Tibial nerve (tissue), 4 donors: ENCODE data around the gene PLP2. TPM values are rescaled to one million over a fixed set of nuclear protein-coding genes. Genes with fewer than 3 reads are reported as not detected.

ENCODE experiments used
- DNase-seq, 2 donors: peaks; one replicate each; pipeline ENCODE4 v3.0.0-alpha.2; 2019; ENCODE audit warnings: low spot score in 2 of 2
- H3K27ac ChIP-seq, 4 donors: fragments of 200-600 bp; sonication (generic) in 3 of 4; one replicate each; pipeline ENCODE4 v1.5.1; 2017 to 2019; ENCODE audit warnings: mild to moderate bottlenecking in 1 of 4
- H3K27me3 ChIP-seq, 2 donors: fragments of 200-600 bp; sonication (generic) in 1 of 2; one replicate each; pipeline versions ENCODE4 v1.5.1 to v1.6.0; 2017 to 2019
- H3K36me3 ChIP-seq, 3 donors: fragments of 200-600 bp; sonication (generic); one replicate each; pipeline ENCODE4 v1.5.1; 2018 to 2019
- H3K4me1 ChIP-seq, 4 donors: fragments of 200-600 bp; sonication (generic) in 3 of 4; one replicate each; pipeline ENCODE4 v1.5.1; 2017 to 2019
- H3K4me3 ChIP-seq, 4 donors: fragments of 200-600 bp; sonication (generic) in 3 of 4; one replicate each; pipeline ENCODE4 v1.5.1; 2017 to 2019; ENCODE audit warnings: mild to moderate bottlenecking in 1 of 4, moderate library complexity in 1 of 4
- H3K9me3 ChIP-seq, 4 donors: fragments of 200-600 bp; sonication (generic) in 3 of 4; one replicate each; pipeline ENCODE4 v1.5.1; 2017 to 2019
- EP300 ChIP-seq, 2 donors: sonication (generic); formaldehyde crosslinking; IDR thresholded peaks; one replicate each; pipeline ENCODE4 v1.6.1; 2017; ENCODE audit warnings: antibody characterized with exemption in 2 of 2, mild to moderate bottlenecking in 1 of 2
- POLR2A ChIP-seq, 2 donors: fragments of 450-650 bp; IDR thresholded peaks; one replicate each; pipeline ENCODE4 v1.6.1; 2017; ENCODE audit warnings: antibody characterized with exemption in 2 of 2, mild to moderate bottlenecking in 2 of 2, moderate library complexity in 2 of 2
- WGBS, 2 donors: methylation state at CpG; one replicate each; pipeline ENCODE4 v1.1.5; 2018; 5-methylcytosine and 5-hydroxymethylcytosine counted together
- total RNA-seq, 4 donors: library from RNA; depleted of rRNA; stranded (reverse); fragments of >200 nt; gene quantifications; one replicate each; pipeline ENCODE4 v1.1.0, GENCODE V29; 2016
- TF ChIP-seq, protein P1 (sequence below), 5 experiments: fragments of 200-600 bp in 3 of 5; fragments of 450-650 bp in 2 of 5; sonication (generic) in 3 of 5; IDR thresholded peaks; one replicate each; pipeline ENCODE4 v1.5.1; 2016 to 2019; ENCODE audit warnings: antibody characterized with exemption in 5 of 5, mild to moderate bottlenecking in 3 of 5, moderate library complexity in 2 of 5

PLP2 gene
- total RNA-seq, 4 donors from 2014 or later = 22.0 to 34.7 (median 31.5) TPM

DNA sequence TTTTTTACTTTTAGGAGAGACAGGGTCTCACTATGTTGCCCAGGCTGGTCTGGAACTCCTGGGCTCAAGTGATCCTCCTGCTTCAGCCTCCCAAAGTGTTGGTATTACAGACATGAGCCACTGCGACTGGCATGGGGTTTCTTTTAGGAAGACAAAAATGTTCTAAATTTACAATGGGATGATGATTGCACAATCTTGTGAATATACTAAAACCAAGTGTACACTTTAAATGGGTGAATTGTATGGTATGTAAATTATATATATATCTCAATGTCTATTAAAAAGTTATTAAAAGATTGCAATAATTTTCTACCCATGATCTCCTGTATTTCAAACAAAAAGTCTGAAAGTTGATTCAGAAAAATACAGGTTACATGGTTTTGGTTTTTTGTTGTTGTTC, 18.2 kb upstream of the PLP2 start:
- WGBS, 2 donors = 84 to 86% methylated on average over 1 of the region's 1 CpG
- DNase-seq = no peak

DNA sequence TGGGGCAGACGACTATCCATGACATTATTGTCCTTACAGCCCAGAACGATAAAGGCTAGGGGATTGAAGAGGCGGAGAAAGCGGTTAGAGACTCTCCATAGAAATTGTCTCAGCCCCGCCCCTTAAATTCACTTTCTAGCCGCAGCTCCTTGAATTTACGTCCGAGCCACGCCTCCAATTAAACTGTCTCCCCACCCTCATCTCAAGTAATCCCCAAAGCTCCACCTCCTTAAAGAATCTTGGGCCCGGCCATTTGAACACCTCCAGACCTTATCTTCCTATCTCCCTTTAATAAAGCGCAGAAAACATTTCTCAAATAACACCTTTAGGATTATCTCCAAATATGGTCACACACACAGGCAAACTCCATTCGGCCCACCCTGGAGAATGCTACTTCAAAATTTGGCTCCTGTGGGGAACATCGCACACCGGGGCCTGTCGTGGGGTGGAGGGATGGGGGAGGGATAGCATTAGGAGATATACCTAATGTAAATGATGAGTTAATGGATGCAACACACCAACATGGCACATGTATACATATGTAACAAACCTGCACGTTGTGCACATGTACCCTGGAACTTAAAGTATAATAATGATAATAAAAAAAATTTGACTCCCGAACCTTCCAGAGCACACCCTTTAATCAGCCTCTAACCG, 16.3 kb upstream of the PLP2 start:
- TF ChIP-seq POLR2A (IDR thresholded peaks at IDR 0.05) (no peak), EP300 (IDR thresholded peaks at IDR 0.05) (no peak)
- TF ChIP-seq, protein P1, sequence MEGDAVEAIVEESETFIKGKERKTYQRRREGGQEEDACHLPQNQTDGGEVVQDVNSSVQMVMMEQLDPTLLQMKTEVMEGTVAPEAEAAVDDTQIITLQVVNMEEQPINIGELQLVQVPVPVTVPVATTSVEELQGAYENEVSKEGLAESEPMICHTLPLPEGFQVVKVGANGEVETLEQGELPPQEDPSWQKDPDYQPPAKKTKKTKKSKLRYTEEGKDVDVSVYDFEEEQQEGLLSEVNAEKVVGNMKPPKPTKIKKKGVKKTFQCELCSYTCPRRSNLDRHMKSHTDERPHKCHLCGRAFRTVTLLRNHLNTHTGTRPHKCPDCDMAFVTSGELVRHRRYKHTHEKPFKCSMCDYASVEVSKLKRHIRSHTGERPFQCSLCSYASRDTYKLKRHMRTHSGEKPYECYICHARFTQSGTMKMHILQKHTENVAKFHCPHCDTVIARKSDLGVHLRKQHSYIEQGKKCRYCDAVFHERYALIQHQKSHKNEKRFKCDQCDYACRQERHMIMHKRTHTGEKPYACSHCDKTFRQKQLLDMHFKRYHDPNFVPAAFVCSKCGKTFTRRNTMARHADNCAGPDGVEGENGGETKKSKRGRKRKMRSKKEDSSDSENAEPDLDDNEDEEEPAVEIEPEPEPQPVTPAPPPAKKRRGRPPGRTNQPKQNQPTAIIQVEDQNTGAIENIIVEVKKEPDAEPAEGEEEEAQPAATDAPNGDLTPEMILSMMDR (IDR thresholded peaks at IDR 0.05) = no peak
- 1 to 52% methylated on average over 18 of the region's 18 CpGs for WGBS, 2 donors
- Histone ChIP-seq H3K9me3 (no peaks in the 10 kb centered on the region), H3K27ac (peak overlapping the region; percentile 91 to 97 (median 95)), H3K4me1 (no peaks in the 10 kb centered on the region), H3K4me3 (peak overlapping the region; percentile 26 to 58 (median 44)), H3K27me3 (no peaks in the 10 kb centered on the region), H3K36me3 (no peaks in the 10 kb centered on the region)
- no peak for DNase-seq

More for the DNA sequence above, 18.2 kb upstream of the PLP2 start:
- Histone ChIP-seq H3K9me3 (no peaks in the 10 kb centered on the region), H3K27me3 (no peaks in the 10 kb centered on the region), H3K4me3 (no peak overlapping the region), H3K4me1 (no peaks in the 10 kb centered on the region), H3K36me3 (no peaks in the 10 kb centered on the region), H3K27ac (no peak overlapping the region)
- TF ChIP-seq, protein P1 (IDR thresholded peaks at IDR 0.05) = no peak
- TF ChIP-seq EP300 (IDR thresholded peaks at IDR 0.05) = no peak
- no peak for TF ChIP-seq POLR2A (IDR thresholded peaks at IDR 0.05)

DNA sequence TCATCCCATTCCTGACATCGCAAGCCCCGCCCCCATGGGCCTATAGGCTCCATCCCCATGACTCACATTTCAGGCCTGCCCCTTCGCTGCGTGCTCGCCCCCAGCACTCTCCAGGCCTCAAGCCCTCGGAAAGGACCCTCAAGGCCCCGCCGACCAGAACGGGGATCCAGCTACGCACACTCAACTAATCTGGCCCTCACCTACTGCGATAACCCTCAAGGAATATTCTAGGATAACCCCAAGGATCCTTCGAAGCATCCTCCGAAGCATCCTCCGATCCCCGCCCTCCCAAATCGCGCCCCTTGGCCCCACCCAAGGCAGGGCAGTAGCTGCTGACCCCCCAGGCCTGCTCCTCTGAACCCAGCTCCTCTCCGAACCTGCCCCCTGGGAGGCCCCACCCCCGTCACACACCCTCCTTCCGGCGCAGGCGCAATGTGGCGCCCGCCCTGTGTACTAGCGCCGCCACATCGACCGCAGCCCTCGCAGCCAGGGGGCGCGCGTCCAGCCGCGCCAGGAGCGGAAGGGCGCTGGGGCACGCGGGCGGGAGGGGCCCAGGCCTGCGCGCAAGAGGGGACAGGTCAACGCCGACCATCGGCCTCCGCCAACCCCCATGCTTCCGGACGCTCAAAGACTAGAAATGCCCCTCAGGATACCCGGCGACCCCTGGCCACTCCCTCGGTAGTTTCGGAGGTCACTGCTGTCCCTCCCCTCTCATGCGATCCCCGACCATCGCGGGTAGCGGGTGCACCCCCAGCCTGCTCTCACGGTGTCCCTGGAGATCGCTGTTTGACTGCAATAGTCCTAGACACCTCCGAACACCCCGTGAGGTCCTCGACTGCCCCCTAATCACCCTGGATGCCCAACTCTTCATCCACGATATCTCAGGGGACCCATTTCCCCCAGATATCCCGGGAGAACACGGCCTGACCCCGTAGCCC, 15.5 kb upstream of the PLP2 start:
- WGBS, 2 donors = 0 to 33% methylated on average over 22 to 63 of the region's 65 CpGs
- Histone ChIP-seq H3K9me3 (no peaks in the 10 kb centered on the region), H3K36me3 (no peaks in the 10 kb centered on the region), H3K4me1 (no peaks in the 10 kb centered on the region), H3K27me3 (no peaks in the 10 kb centered on the region), H3K4me3 (peak overlapping the region; percentile 26 to 58 (median 44)), H3K27ac (peak overlapping the region; percentile 91 to 97 (median 95))
- DNase-seq = peak; percentile 79
- TF ChIP-seq EP300 (IDR thresholded peaks at IDR 0.05) = peak in 1 of 2 donors; percentile 77
- TF ChIP-seq, protein P1 (IDR thresholded peaks at IDR 0.05) = peak; percentile 70 to 91 (median 89)
- TF ChIP-seq POLR2A (IDR thresholded peaks at IDR 0.05) = peak in 1 of 2 donors; percentile 67

- Histone ChIP-seq H3K27me3 (no peaks in the 10 kb centered on the region), H3K27ac (no peak overlapping the region), H3K4me1 (no peaks in the 10 kb centered on the region), H3K4me3 (no peak overlapping the region), H3K9me3 (no peaks in the 10 kb centered on the region), H3K36me3 (no peaks in the 10 kb centered on the region)
- 63 to 78% methylated on average over 18 to 25 of the region's 25 CpGs for WGBS, 2 donors
- DNase-seq = no peak
- TF ChIP-seq EP300 (IDR thresholded peaks at IDR 0.05) = no peak
- TF ChIP-seq, protein P1 (IDR thresholded peaks at IDR 0.05) = no peak
- no peak for TF ChIP-seq POLR2A (IDR thresholded peaks at IDR 0.05)
Observed at GRCh38 chrX:49157194-49157593, 14.5 kb upstream of the PLP2 start.

DNA sequence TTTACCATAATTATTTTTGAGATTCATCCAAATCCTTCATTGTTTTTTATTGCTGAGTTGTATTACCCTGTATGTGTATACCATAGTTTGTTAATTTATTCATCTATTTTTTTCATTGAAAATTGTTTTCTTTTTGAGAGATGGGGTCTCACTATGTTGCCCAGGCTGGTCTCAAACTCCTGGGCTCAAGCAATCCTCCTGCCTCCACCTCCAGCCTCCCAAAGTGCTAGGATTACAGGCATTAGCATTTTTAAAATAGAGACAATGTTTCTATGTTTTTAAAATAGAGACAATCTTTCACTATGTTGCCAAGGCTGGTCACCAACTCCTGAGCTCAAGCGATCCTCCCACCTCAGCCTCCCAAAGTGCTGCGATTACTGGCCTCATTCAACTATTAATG, 10.8 kb upstream of the PLP2 start:
- Histone ChIP-seq H3K4me1 (peaks cover 0 to 8% (median 0%) of the 10 kb centered on the region in 4 donors), H3K36me3 (no peaks in the 10 kb centered on the region), H3K4me3 (no peak overlapping the region), H3K9me3 (no peaks in the 10 kb centered on the region), H3K27ac (no peak overlapping the region), H3K27me3 (no peaks in the 10 kb centered on the region)
- no peak for DNase-seq
- no peak for TF ChIP-seq EP300 (IDR thresholded peaks at IDR 0.05)
- TF ChIP-seq POLR2A (IDR thresholded peaks at IDR 0.05) = no peak
- TF ChIP-seq, protein P1 (IDR thresholded peaks at IDR 0.05) = no peak
- WGBS, 2 donors = 90 to 93% methylated on average over 2 of the region's 2 CpGs
